Measurements from ENCODE around the gene MYL3.
"Not testable (repeated sequence)": the region's sequence is repeated elsewhere in the genome, so short reads cannot be mapped to it uniquely, and the experiment has no call there.

MYL3 gene

GRCh38 chr3:46863261-46863782, at the start of gene MYL3:
Gene MYL3 (minus strand): TSS chr3:46863444. CDS start chr3:46863390, 54 bp downstream.
- no peak for TF ChIP-seq CTCF (IDR thresholded peaks at IDR 0.05; ENCODE audit: insufficient read depth, low read depth, low read length, missing control alignments)
- no peak within 1 kb of the TSS for H3K4me3 ChIP-seq (ENCODE audit: low read depth, low read length)
- no peak for DNase-seq (ENCODE audit: low read depth)

GRCh38 chr3:46912986-46913385, 49.7 kb upstream of the MYL3 start:
- TF ChIP-seq CTCF (IDR thresholded peaks at IDR 0.05; ENCODE audit: insufficient read depth, low read depth, low read length, missing control alignments): no peak
- no peak overlapping the region for H3K4me3 ChIP-seq (ENCODE audit: low read depth, low read length)
- no peak for DNase-seq (ENCODE audit: low read depth)

- DNase-seq (ENCODE audit: low read depth); H3K4me3 ChIP-seq (ENCODE audit: low read depth, low read length): not testable (repeated sequence)
These were observed 47.7 kb upstream of the MYL3 start for GRCh38 chr3:46910914-46911313.

- no peak overlapping the region for H3K4me3 ChIP-seq (ENCODE audit: low read depth, low read length)
- no peak for TF ChIP-seq CTCF (IDR thresholded peaks at IDR 0.05; ENCODE audit: insufficient read depth, low read depth, low read length, missing control alignments)
- DNase-seq (ENCODE audit: low read depth): no peak
These were observed 47.0 kb upstream of the MYL3 start for GRCh38 chr3:46910166-46910760.

GRCh38 chr3:46909535-46910161, 46.4 kb upstream of the MYL3 start:
- peak; percentile 80 for DNase-seq (ENCODE audit: low read depth)
- peak; percentile 80 for TF ChIP-seq CTCF (IDR thresholded peaks at IDR 0.05; ENCODE audit: insufficient read depth, low read depth, low read length, missing control alignments)

GRCh38 chr3:46908986-46909534, 45.8 kb upstream of the MYL3 start:
- H3K4me3 ChIP-seq (ENCODE audit: low read depth, low read length): no peak overlapping the region
- no peak for TF ChIP-seq CTCF (IDR thresholded peaks at IDR 0.05; ENCODE audit: insufficient read depth, low read depth, low read length, missing control alignments)

More at GRCh38 chr3:46909535-46910161, 46.4 kb upstream of the MYL3 start:
- H3K4me3 ChIP-seq (ENCODE audit: low read depth, low read length): no peak overlapping the region

GRCh38 chr3:46908294-46908985, 45.2 kb upstream of the MYL3 start:
- TF ChIP-seq CTCF (IDR thresholded peaks at IDR 0.05; ENCODE audit: insufficient read depth, low read depth, low read length, missing control alignments): peak; percentile 5
- DNase-seq (ENCODE audit: low read depth): no peak
- H3K4me3 ChIP-seq (ENCODE audit: low read depth, low read length): no peak overlapping the region

More at GRCh38 chr3:46908986-46909534, 45.8 kb upstream of the MYL3 start:
- no peak for DNase-seq (ENCODE audit: low read depth)
